Measurements from ENCODE around the gene PRKCQ. TPM values are rescaled to one million over a fixed set of nuclear protein-coding genes. Genes with fewer than 3 reads are reported as not detected.

The PRKCQ gene
- polyA plus RNA-seq, 2 donors, result 0.62 to 0.69 TPM

DNA sequence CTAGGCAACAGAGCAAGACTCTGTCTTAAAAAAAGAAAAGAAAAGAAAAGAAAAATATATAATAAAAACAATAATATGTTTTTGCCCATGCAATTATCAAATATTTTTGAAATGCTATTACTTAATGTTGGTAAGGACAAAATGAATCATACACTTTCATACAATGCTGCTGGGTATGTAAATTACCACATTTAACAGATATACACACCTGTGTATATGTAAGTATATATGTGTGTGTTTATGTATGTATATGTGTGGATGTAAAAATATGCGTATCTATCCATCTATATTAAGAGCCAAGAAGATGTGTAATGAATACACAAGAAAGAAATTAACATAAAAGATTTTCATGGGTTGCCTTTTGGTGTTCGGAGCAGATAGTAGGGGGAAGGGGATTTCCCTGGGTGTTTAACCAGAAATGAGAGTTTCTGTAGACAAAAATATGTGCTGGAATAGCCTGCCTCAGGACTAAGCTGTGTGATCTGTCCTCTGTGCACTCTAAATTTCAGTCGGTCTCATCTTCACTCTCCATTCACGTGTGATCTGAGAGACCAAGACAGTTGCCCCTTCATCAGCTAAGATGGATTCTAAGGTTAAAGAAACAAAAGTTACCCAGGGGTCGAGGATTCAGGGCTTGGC, 61.2 kb downstream of the PRKCQ start:
- no peaks in the 10 kb centered on the region for H3K9me3 ChIP-seq (ENCODE audit: control insufficient read depth in 2 of 2, insufficient read depth in 1 of 2, low read depth in 1 of 2, low read length in 1 of 2)
- H3K36me3 ChIP-seq (ENCODE audit: control insufficient read depth in 2 of 2, insufficient read depth in 2 of 2, low read length in 1 of 2), result no peaks in the 10 kb centered on the region
- H3K4me1 ChIP-seq (ENCODE audit: control insufficient read depth in 2 of 2, insufficient read depth in 2 of 2, low read length in 1 of 2), result no peaks in the 10 kb centered on the region
- WGBS, 2 donors, result 69 to 75% methylated on average over 5 of the region's 5 CpGs
- no peak overlapping the region for H3K27ac ChIP-seq (ENCODE audit: low read depth in 2 of 2, low read length in 1 of 2)
- H3K27me3 ChIP-seq (ENCODE audit: control insufficient read depth in 1 of 2, insufficient read depth in 2 of 2, low read length in 2 of 2), result no peaks in the 10 kb centered on the region
- H3K4me3 ChIP-seq (ENCODE audit: low read depth in 1 of 2, low read length in 2 of 2), result no peak overlapping the region

GRCh38 chr10:6516929-6517284, 63.2 kb downstream of the PRKCQ start:
- 71 to 84% methylated on average over 5 of the region's 5 CpGs for WGBS, 2 donors
- Histone ChIP-seq H3K27ac (ENCODE audit: low read depth in 2 of 2, low read length in 1 of 2) (no peak overlapping the region), H3K36me3 (ENCODE audit: control insufficient read depth in 2 of 2, insufficient read depth in 2 of 2, low read length in 1 of 2) (no peaks in the 10 kb centered on the region), H3K4me1 (ENCODE audit: control insufficient read depth in 2 of 2, insufficient read depth in 2 of 2, low read length in 1 of 2) (no peaks in the 10 kb centered on the region), H3K9me3 (ENCODE audit: control insufficient read depth in 2 of 2, insufficient read depth in 1 of 2, low read depth in 1 of 2, low read length in 1 of 2) (no peaks in the 10 kb centered on the region), H3K27me3 (ENCODE audit: control insufficient read depth in 1 of 2, insufficient read depth in 2 of 2, low read length in 2 of 2) (no peaks in the 10 kb centered on the region), H3K4me3 (ENCODE audit: low read depth in 1 of 2, low read length in 2 of 2) (no peak overlapping the region)

DNA sequence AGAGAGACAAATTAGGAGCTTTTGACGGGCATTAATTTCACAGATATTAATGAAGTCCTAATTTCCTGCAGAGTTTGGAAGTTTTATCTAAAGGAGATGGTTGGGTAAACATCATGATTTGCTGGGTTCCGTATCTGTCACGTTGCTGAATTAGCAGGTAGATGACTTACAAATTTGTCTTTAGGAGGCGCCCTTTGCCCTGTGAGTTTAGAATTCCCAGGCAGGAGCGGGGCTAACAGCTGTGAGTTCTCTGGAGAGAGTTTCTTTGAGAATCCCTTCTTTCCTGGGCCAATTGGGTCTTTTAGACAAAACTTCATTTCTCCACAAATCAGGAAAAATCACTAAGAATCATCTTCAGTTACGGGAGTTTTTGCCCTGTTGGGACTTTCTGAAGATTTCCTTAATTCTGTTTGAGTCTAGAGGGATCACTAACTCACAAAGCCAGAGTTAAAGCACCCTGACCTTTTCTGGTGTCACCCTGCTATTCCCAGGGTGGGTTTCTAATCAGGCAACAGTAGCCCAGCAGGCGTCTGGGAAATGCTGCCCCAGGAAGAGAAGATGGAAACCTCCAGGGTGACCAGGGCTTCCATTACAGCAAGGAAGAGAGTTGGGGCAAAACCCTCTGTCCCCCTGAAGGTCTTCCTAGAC, 63.7 kb downstream of the PRKCQ start:
- no peaks in the 10 kb centered on the region for H3K4me1 ChIP-seq (ENCODE audit: control insufficient read depth in 2 of 2, insufficient read depth in 2 of 2, low read length in 1 of 2)
- H3K27me3 ChIP-seq (ENCODE audit: control insufficient read depth in 1 of 2, insufficient read depth in 2 of 2, low read length in 2 of 2), result no peaks in the 10 kb centered on the region
- H3K4me3 ChIP-seq (ENCODE audit: low read depth in 1 of 2, low read length in 2 of 2), result no peak overlapping the region
- no peaks in the 10 kb centered on the region for H3K36me3 ChIP-seq (ENCODE audit: control insufficient read depth in 2 of 2, insufficient read depth in 2 of 2, low read length in 1 of 2)
- WGBS, 2 donors, result 71 to 78% methylated on average over 7 of the region's 7 CpGs
- no peaks in the 10 kb centered on the region for H3K9me3 ChIP-seq (ENCODE audit: control insufficient read depth in 2 of 2, insufficient read depth in 1 of 2, low read depth in 1 of 2, low read length in 1 of 2)
- H3K27ac ChIP-seq (ENCODE audit: low read depth in 2 of 2, low read length in 1 of 2), result no peak overlapping the region

DNA sequence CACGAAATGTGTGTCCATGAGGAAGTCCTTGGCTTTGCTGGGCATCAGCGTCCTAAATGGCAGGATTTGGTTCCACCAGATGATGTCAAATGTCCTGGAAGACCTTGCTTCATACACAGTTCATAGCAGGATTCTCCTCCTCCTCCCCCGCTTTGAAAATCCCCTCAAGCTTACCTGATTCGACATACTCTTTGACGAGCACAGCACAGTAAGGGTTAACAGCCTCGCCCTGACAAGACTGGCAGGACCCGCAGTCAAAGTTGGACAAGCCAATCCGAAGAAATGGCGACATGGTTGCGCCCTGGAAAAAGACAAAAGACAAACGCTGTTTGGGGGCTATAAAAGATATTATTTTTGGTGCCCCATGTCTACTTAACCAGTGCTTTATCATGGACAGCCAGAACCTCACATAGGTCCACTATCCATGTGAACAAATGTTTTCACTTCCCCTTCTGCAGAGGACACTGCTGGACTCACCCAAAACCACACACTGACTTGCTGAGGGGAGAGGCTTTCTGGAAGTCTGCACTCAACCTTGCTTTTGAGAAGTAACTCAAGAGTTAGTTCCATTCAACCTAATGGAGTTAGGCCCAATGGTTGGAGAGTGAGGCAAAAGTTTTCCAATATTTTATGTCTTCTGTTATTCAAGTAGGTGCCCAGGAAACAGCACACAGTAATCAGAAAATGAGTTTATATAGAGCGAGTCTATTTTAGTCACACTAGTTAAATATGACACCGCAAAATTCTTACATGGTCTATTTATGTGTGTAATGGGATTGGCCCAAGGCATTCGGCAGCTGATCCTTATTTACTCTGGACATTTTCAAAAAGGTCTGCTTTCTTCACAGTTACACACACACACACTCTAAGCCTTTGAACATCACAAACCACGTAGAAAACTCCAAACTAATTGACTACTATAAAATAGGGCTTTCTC, 65.0 kb downstream of the PRKCQ start:
- WGBS, 2 donors, result 79 to 84% methylated on average over 15 of the region's 15 CpGs
- no peaks in the 10 kb centered on the region for H3K27me3 ChIP-seq (ENCODE audit: control insufficient read depth in 1 of 2, insufficient read depth in 2 of 2, low read length in 2 of 2)
- no peaks in the 10 kb centered on the region for H3K36me3 ChIP-seq (ENCODE audit: control insufficient read depth in 2 of 2, insufficient read depth in 2 of 2, low read length in 1 of 2)
- no peak overlapping the region for H3K27ac ChIP-seq (ENCODE audit: low read depth in 2 of 2, low read length in 1 of 2)
- no peaks in the 10 kb centered on the region for H3K9me3 ChIP-seq (ENCODE audit: control insufficient read depth in 2 of 2, insufficient read depth in 1 of 2, low read depth in 1 of 2, low read length in 1 of 2)
- H3K4me3 ChIP-seq (ENCODE audit: low read depth in 1 of 2, low read length in 2 of 2), result no peak overlapping the region
- no peaks in the 10 kb centered on the region for H3K4me1 ChIP-seq (ENCODE audit: control insufficient read depth in 2 of 2, insufficient read depth in 2 of 2, low read length in 1 of 2)

GRCh38 chr10:6514180-6514579, 65.9 kb downstream of the PRKCQ start:
- H3K27ac ChIP-seq (ENCODE audit: low read depth in 2 of 2, low read length in 1 of 2), result no peak overlapping the region
- WGBS, 2 donors, result 83 to 84% methylated on average over 7 of the region's 7 CpGs
- H3K4me3 ChIP-seq (ENCODE audit: low read depth in 1 of 2, low read length in 2 of 2), result no peak overlapping the region
- no peaks in the 10 kb centered on the region for H3K27me3 ChIP-seq (ENCODE audit: control insufficient read depth in 1 of 2, insufficient read depth in 2 of 2, low read length in 2 of 2)
- no peaks in the 10 kb centered on the region for H3K9me3 ChIP-seq (ENCODE audit: control insufficient read depth in 2 of 2, insufficient read depth in 1 of 2, low read depth in 1 of 2, low read length in 1 of 2)
- no peaks in the 10 kb centered on the region for H3K4me1 ChIP-seq (ENCODE audit: control insufficient read depth in 2 of 2, insufficient read depth in 2 of 2, low read length in 1 of 2)
- no peaks in the 10 kb centered on the region for H3K36me3 ChIP-seq (ENCODE audit: control insufficient read depth in 2 of 2, insufficient read depth in 2 of 2, low read length in 1 of 2)

DNA sequence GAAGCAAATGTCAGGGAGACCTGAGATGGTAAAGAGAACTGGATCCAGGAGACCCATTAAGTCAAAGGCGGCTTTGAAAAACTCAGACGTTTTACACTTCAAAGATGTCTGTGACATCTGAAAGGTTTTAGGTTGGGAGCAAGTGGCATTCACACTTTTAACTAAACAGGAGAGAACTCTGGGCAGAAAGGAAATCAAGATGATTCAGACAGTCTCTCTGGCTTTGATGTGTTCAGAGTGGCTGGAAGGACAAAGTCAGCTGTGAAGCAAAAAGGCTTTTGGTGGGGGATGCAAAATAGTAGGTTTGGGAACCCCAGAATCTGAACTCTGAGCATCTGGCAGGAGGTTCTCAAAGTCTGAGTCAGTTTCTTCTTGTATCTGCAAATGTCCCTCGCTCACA, 66.6 kb downstream of the PRKCQ start:
- Histone ChIP-seq H3K36me3 (ENCODE audit: control insufficient read depth in 2 of 2, insufficient read depth in 2 of 2, low read length in 1 of 2) (no peaks in the 10 kb centered on the region), H3K27me3 (ENCODE audit: control insufficient read depth in 1 of 2, insufficient read depth in 2 of 2, low read length in 2 of 2) (no peaks in the 10 kb centered on the region), H3K9me3 (ENCODE audit: control insufficient read depth in 2 of 2, insufficient read depth in 1 of 2, low read depth in 1 of 2, low read length in 1 of 2) (no peaks in the 10 kb centered on the region), H3K27ac (ENCODE audit: low read depth in 2 of 2, low read length in 1 of 2) (no peak overlapping the region), H3K4me1 (ENCODE audit: control insufficient read depth in 2 of 2, insufficient read depth in 2 of 2, low read length in 1 of 2) (no peaks in the 10 kb centered on the region), H3K4me3 (ENCODE audit: low read depth in 1 of 2, low read length in 2 of 2) (no peak overlapping the region)
- WGBS, 2 donors, result 75 to 78% methylated on average over 3 of the region's 3 CpGs

DNA sequence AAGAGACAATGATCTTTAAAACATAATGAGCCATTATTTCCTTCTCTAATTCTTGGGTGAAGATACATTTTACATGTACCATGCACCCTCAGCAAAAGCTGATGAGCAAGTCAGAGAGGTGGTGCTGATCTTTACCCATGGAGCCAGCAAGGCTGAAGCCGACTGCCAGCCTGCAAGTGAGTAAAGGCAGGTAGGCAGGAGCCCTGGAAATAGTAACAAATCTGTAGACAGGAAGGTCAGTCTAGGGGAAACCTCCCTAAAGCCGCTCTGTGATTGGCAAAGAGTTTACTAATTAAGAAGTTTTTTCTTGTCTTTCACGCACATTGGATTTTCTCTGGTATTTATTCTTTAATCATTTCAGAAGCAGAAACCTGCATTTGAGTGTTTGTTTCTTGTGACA, 67.9 kb downstream of the PRKCQ start:
- no peaks in the 10 kb centered on the region for H3K27me3 ChIP-seq (ENCODE audit: control insufficient read depth in 1 of 2, insufficient read depth in 2 of 2, low read length in 2 of 2)
- no peaks in the 10 kb centered on the region for H3K9me3 ChIP-seq (ENCODE audit: control insufficient read depth in 2 of 2, insufficient read depth in 1 of 2, low read depth in 1 of 2, low read length in 1 of 2)
- no peak overlapping the region for H3K27ac ChIP-seq (ENCODE audit: low read depth in 2 of 2, low read length in 1 of 2)
- H3K36me3 ChIP-seq (ENCODE audit: control insufficient read depth in 2 of 2, insufficient read depth in 2 of 2, low read length in 1 of 2), result no peaks in the 10 kb centered on the region
- H3K4me1 ChIP-seq (ENCODE audit: control insufficient read depth in 2 of 2, insufficient read depth in 2 of 2, low read length in 1 of 2), result no peaks in the 10 kb centered on the region
- no peak overlapping the region for H3K4me3 ChIP-seq (ENCODE audit: low read depth in 1 of 2, low read length in 2 of 2)
- 73 to 75% methylated on average over 3 of the region's 3 CpGs for WGBS, 2 donors

DNA sequence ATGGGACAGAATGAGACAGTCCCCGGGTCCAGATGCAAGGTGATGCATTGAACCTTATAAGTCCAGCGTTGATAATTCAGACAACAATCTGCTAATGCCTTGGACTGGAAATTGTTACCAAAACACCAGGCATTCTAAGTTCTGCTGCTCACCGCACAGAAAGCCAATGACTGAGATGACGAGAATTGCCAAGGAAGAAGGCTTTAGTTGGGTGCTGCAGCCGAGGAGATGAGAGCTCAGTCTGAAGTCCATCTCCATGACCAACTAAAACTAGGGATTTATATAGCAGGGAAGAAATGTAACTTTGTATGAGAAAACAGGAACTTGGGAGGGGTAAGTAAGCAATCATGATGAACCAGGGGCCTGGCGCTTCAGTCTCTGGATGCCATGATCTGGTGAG, 68.7 kb downstream of the PRKCQ start:
- 96 to 97% methylated on average over 6 of the region's 6 CpGs for WGBS, 2 donors
- no peaks in the 10 kb centered on the region for H3K4me1 ChIP-seq (ENCODE audit: control insufficient read depth in 2 of 2, insufficient read depth in 2 of 2, low read length in 1 of 2)
- no peaks in the 10 kb centered on the region for H3K9me3 ChIP-seq (ENCODE audit: control insufficient read depth in 2 of 2, insufficient read depth in 1 of 2, low read depth in 1 of 2, low read length in 1 of 2)

DNA sequence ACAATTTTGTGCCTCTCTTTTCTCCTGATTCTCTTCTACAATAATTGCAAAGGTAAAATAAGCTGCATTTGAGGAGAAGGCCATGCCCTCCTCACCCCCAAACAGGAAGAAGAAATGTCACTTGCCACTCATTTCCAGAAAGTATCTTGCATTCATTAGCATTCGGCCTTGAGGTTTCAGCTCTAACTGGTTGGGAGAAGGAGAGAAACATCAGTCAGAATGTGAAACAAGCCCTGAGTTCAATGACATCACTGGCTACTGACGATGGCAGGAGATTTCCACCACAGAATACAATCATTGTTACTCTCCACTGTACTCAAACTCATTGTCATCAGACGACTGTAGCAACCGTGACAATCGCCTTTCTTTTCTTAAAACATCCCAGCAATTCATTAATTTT, 72.8 kb downstream of the PRKCQ start:
- H3K27ac ChIP-seq (ENCODE audit: low read depth in 2 of 2, low read length in 1 of 2), result no peak overlapping the region
- no peaks in the 10 kb centered on the region for H3K27me3 ChIP-seq (ENCODE audit: control insufficient read depth in 1 of 2, insufficient read depth in 2 of 2, low read length in 2 of 2)
- H3K4me3 ChIP-seq (ENCODE audit: low read depth in 1 of 2, low read length in 2 of 2), result no peak overlapping the region
- H3K4me1 ChIP-seq (ENCODE audit: control insufficient read depth in 2 of 2, insufficient read depth in 2 of 2, low read length in 1 of 2), result peaks cover 0 to 1% of the 10 kb centered on the region in 2 donors
- no peaks in the 10 kb centered on the region for H3K36me3 ChIP-seq (ENCODE audit: control insufficient read depth in 2 of 2, insufficient read depth in 2 of 2, low read length in 1 of 2)
- no peaks in the 10 kb centered on the region for H3K9me3 ChIP-seq (ENCODE audit: control insufficient read depth in 2 of 2, insufficient read depth in 1 of 2, low read depth in 1 of 2, low read length in 1 of 2)
- WGBS, 2 donors, result 78 to 84% methylated on average over 5 of the region's 5 CpGs

More for the DNA sequence above, 68.7 kb downstream of the PRKCQ start:
- Histone ChIP-seq H3K36me3 (ENCODE audit: control insufficient read depth in 2 of 2, insufficient read depth in 2 of 2, low read length in 1 of 2) (no peaks in the 10 kb centered on the region), H3K27me3 (ENCODE audit: control insufficient read depth in 1 of 2, insufficient read depth in 2 of 2, low read length in 2 of 2) (no peaks in the 10 kb centered on the region), H3K4me3 (ENCODE audit: low read depth in 1 of 2, low read length in 2 of 2) (no peak overlapping the region), H3K27ac (ENCODE audit: low read depth in 2 of 2, low read length in 1 of 2) (no peak overlapping the region)
